Left cardiac atrium (tissue), 4 donors: Measurements from ENCODE around the gene STAB1. TPM values are rescaled to one million over a fixed set of nuclear protein-coding genes. Genes with fewer than 3 reads are reported as not detected.

Experiments
- ATAC-seq, 2 donors: fragments of 200-7000 bp; cut with Tn5 transposase; one replicate each; pipeline ENCODE4 v1.9.1; 2020; ENCODE audit warnings: mild to moderate bottlenecking in 2 of 2, moderate library complexity in 2 of 2
- DNase-seq: peaks from one replicate; pipeline ENCODE4 v3.0.0-alpha.2; 2020
- intact Hi-C, 2 donors: fragments of 100-400 bp; cut with DNase I; formaldehyde crosslinking; loops; one replicate each; pipeline versions ENCODE4 v1.14.1 to v1.15.1; 2022 to 2023
- total RNA-seq, 2 donors: library from RNA; stranded (reverse); fragmentation: NEBNext Ultra II Directional; extraction: Animal tissue kit (Norgen Biotek cat#: 25700); gene quantifications; one replicate each; pipeline ENCODE4 v1.2.1, GENCODE V29; 2021
- donor health status: DM: no; HTN: yes; CAD: no.
- donor health status: DM: no; HTN: yes; CAD: no; lungs with severe emphysema.
- donor health status: DM: yes; HTN: yes; CAD: no.
- donor health status: Dilated cardiomyopathy.

Gene STAB1
- total RNA-seq, 2 donors from 2014 or later = 169 to 195 TPM

GRCh38 chr3:52455283-52456168, 39.6 kb upstream of the STAB1 start, which contains the start of gene NISCH:
NISCH (plus strand) TSS chr3:52455604; CDS start chr3:52455642, 38 bp downstream.
- intact Hi-C loops = loop anchor here in 1 of 2 donors (10.0 kb wide), 1 partner anchor 229 kb away; the partner anchor contains the start of genes GNL3 and PBRM1
- ATAC-seq (peak; percentile 75 to 81), DNase-seq (peak; percentile 92)

- DNase-seq (peak; percentile 64), ATAC-seq (peak; percentile 5 to 30)
- intact Hi-C loops = loop anchor here in 1 of 2 donors (10.0 kb wide), 1 partner anchor 229 kb away; the partner anchor contains the start of genes GNL3 and PBRM1
Observed at GRCh38 chr3:52456169-52456799, 38.9 kb upstream of the STAB1 start.

DNA sequence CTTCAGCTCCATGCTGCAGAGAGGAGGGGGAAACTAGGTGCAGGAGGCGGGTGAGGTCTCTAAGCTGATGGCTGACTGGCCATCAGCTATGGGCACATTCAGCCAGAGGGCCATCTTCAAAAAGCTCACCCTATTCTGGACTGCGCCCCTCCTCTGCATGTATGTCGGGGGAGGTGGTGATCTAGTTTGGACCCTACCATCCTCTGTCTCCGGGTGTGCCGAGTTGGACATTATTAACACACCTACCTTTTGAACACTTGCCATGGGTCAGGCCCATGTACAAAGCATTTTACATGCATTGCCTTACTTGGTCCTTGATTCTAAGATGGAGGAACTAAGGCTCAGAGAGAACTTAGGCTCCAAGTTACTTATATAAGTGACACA, 38.3 kb upstream of the STAB1 start:
- DNase-seq (no peak), ATAC-seq (no peak)
- intact Hi-C loops = loop anchor here in 1 of 2 donors (10.0 kb wide), 1 partner anchor 228 kb away; the partner anchor contains the start of genes GNL3 and PBRM1

DNA sequence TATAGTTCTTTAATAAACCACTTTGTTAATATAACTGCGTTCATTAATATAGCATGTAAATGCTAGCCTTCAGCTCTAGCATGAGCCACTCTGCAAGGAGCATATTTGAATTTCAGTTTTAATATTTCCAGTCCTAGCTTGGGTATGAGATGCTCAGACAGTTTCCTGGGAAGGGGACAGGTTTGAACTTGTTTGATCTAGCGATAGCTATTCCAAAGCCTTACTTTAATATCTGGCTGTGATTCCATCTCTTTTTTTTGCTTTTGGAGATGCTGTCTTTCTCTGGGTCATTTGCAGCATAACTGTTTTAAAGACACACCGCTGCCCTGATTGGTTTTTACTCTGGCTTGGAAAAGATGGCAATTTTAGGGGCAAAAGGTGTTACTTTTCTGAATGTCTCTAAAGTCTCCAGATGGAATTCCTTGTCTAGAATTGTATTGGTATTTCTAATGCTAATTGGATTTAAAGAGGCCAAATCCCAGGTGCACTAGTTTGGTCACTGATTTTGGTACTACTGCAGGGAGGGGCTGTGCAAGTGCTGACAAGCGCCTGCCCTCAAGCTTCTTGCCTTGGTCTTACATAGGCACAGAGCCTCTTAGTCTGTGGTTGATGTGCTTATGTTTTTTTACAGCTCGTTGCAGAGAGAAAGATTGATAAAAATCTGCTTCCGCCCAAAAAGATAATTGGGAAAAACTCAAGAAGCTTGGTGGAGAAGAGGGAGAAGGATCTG, 36.9 kb upstream of the STAB1 start:
- DNase-seq (no peak), ATAC-seq (no peak)
- intact Hi-C loops = loop anchor here in 1 of 2 donors (10.0 kb wide), 1 partner anchor 227 kb away; the partner anchor contains the start of genes GNL3 and PBRM1

DNA sequence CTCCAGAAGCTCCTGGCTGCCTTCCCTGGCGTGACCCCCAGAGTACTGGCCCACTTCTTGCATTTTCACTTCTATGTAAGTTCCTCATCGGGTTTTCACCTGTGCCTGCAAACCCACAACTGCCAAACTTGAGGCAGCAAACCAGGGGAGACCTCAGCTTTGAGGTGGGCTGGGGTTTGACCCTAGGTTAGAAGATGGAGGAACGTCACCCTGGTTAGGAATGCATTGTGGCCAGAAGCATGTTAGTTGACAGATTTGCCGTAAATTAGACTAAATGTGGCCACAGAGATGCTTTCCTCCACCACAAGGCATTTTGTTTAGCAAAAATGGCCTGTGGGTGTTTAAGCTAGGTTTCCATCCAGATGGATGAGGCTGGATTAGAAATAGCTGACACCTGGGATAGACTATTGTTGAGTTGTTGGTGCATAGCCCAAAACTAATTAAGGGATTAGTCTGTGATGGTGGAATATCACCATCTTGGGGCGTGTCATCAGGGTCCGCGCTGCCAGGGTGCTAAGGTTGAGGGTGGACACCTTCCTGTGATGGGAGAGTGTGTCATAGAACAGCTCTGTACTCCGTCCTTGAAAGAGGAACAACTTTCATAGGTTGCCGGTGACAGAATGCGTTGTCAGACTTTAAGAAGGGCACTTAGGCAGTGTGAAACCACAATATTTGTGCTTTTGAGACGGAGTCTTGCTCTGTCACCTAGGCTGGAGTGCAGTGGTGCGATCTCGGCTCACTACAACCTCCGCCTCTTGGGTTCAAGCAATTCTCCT, 36.2 kb upstream of the STAB1 start:
- DNase-seq = no peak
- intact Hi-C loops = loop anchor here in 1 of 2 donors (10.0 kb wide), 1 partner anchor 226 kb away; the partner anchor contains the start of genes GNL3 and PBRM1
- no peak for ATAC-seq

GRCh38 chr3:52461874-52462273, 33.3 kb upstream of the STAB1 start:
- peak; percentile 7 for DNase-seq
- intact Hi-C loops = no loop called here
- no peak for ATAC-seq

- DNase-seq (no peak), ATAC-seq (no peak)
- intact Hi-C loops = no loop called here
Observed at GRCh38 chr3:52463416-52463815, 31.7 kb upstream of the STAB1 start.

DNA sequence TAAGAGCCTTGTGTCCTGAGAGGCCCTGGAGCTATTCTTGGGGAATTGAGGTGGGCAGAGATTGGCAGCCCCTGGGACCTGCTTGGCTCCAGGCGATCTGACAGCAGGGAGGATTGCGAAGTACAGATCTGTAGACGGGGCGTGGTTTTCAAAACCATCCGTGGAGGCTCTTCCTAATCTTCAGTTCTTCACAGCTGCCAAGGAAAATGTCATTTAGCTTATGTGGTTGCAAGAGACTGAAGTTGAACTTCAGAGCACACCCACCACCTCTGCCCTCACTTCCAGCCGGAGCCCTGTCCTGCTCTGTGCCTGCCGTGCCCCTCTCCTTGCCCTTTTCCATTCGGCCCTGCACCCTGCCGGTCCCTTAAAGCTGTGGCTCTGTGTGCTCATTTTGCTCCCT, 26.8 kb upstream of the STAB1 start:
- ATAC-seq (peak; percentile 28 to 61), DNase-seq (peak; percentile 26)
- intact Hi-C loops = no loop called here

DNA sequence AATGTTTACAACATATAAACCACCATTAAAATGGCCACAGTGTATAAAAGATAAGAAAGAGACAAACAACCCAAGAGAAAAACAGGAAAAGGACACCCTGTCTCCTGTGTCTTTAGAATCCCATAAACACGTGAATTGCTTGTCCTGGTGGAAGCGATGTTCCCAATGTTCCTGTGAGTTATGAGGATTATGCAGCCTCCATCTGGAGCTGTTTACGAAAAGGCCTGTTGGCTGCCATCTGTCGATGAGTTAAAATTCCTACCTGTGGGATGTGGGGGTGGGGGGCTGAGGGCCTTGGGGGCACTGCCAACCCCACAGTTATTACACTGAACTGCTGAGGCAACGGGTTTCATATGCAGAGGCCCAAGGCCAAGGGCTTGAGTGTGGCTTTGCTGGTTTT, 26.1 kb upstream of the STAB1 start:
- intact Hi-C loops = no loop called here
- peak; percentile 5 for DNase-seq
- ATAC-seq = no peak

- intact Hi-C loops = loop anchor here (5.0 to 10.0 kb wide), 3 partner anchors 61 to 214 kb away; partner anchors contain the start of genes GNL3 (in 1 of the 2), NT5DC2 (in 1 of the 2), PBRM1 (in 1 of the 2) and UQCC5 (in 1 of the 2)
- no peak for ATAC-seq
- DNase-seq = peak; percentile 17
Observed at GRCh38 chr3:52470920-52471319, 24.2 kb upstream of the STAB1 start.

DNA sequence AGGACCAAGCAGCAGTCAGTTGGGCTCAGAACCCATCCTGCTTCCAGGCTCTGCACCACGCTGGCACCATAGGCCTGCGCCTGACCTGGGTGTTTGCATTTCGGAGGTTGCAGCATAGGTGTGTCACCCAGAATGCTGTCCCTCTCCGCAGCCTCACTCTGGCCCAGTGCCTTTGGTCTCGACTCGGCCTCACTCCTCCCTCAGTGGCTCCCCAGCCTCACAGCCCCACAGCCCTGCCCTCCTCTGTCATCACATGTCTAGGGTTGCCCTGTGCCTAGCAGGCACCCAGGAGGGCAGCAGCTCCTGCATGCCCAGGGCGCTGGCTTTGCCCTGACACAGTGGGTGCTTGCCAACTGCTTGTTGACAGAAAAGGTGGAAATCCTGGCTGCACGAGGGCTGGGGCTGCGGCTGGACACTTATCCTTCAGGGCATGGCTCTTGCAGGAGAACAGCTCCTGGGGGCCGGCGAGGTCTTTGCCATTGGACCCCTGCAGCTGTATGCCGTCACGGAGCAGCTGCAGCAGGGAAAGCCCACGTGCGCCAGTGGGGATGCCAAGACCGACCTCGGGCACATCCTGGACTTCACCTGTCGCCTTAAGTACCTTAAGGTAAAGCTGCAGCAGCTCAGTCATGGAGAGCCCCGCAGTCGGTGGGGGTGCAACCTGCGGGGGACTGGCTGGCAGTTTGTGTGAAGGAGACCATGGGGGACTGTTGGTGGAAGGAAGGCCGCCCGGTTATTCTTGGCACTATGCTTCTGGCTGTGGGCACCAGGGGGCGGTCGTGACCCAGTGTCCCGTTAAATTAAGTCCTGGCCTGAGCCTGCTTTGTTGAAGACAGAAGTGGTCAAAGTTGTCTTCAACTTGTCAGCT, 23.5 kb upstream of the STAB1 start:
- DNase-seq (peak; percentile 82), ATAC-seq (peak; percentile 65 to 80)
- intact Hi-C loops = loop anchor here (5.0 to 10.0 kb wide), 3 partner anchors 61 to 213 kb away; partner anchors contain the start of genes GNL3 (in 1 of the 2), NT5DC2 (in 1 of the 2), PBRM1 (in 1 of the 2) and UQCC5 (in 1 of the 2)

DNA sequence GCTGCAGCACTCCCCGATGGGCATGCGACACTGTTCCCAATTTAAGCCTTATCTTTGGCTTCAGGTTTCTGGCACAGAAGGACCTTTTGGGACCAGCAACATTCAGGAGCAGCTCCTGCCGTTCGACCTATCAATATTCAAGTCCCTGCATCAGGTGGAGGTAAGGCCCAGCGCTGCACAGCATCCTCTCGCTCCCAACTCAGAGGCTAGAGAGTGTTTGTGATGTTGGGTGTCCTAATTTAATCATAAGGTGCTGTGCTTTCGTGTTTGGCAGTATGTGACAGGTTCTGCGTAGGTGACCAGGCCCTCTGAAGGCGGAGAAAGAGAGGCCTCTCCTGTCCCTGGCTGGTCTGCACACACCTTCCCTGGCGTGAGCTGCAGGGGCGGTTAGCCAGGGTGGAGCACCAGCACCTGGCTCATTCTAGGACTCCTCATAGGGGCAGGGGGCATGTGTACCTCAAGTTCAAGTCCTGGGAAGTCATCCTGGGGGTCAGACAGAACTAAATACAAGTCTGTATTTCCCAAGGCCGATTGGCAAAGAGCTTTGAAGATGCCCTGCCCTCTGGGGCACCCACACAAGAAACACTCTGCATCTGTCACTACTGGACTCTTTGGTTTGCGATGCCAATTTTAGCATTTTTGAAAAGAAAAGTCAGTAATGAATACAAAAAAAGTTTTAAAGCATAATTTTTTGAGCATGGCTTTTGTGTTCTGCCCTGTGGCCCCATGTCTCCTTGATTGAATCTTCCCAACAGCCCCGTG, 22.7 kb upstream of the STAB1 start:
- intact Hi-C loops = loop anchor here (5.0 to 10.0 kb wide), 3 partner anchors 60 to 212 kb away; partner anchors contain the start of genes GNL3 (in 1 of the 2), NT5DC2 (in 1 of the 2), PBRM1 (in 1 of the 2) and UQCC5 (in 1 of the 2)
- DNase-seq (peak; percentile 8), ATAC-seq (no peak)

DNA sequence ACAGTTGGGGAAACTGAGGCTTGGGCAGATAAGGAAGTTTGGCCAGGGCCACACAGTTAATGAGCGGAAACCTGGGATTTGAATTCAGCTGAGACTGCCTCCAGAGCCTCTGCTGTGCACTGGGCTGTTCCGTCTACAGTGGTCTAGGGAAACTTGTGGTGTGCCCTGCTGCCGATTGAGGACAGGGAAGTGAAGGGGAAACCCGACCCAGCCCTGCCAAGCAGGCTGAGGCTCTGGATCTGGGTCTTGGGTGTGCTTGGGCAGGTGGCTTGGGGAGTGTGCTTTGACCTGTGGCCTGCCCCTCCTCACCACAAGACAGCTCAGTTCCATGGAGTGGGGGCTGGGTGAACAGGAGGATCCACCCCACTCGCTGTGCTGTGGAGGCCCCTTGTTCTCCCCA, 22.1 kb upstream of the STAB1 start:
- ATAC-seq (peak in 1 of 2 donors; percentile 21), DNase-seq (peak; percentile 19)
- intact Hi-C loops = loop anchor here (5.0 to 10.0 kb wide), 3 partner anchors 59 to 212 kb away; partner anchors contain the start of genes GNL3 (in 1 of the 2), NT5DC2 (in 1 of the 2), PBRM1 (in 1 of the 2) and UQCC5 (in 1 of the 2)

- peak; percentile 24 for DNase-seq
- intact Hi-C loops = loop anchor here in 1 of 2 donors (10.0 kb wide), 1 partner anchor 208 kb away; the partner anchor contains the start of genes GNL3 and PBRM1
- no peak for ATAC-seq
Observed at GRCh38 chr3:52477076-52477795, 17.9 kb upstream of the STAB1 start.

- intact Hi-C loops = loop anchor here in 1 of 2 donors (10.0 kb wide), 1 partner anchor 207 kb away; the partner anchor contains the start of genes GNL3 and PBRM1
- ATAC-seq = no peak
- DNase-seq = peak; percentile 7
Observed at GRCh38 chr3:52477796-52478095, 17.4 kb upstream of the STAB1 start.
